HUES64 (cell line): Measurements from ENCODE around the gene RARS2.

ENCODE experiments used
- H3K27ac ChIP-seq: 2 replicates; pipeline ENCODE4 v1.7.0; 2013; ENCODE audit warnings: low read depth, low read length, inconsistent platforms
- H3K27me3 ChIP-seq: 2 replicates; pipeline ENCODE4 v1.6.1; 2013; ENCODE audit warnings: mild to moderate bottlenecking, low read length; ENCODE audit not compliant: insufficient read depth
- H3K36me3 ChIP-seq: 2 replicates; pipeline ENCODE4 v1.6.1; 2013; ENCODE audit warnings: mild to moderate bottlenecking, low read length; ENCODE audit not compliant: insufficient read depth
- H3K4me1 ChIP-seq: 2 replicates; pipeline ENCODE4 v1.6.1; 2013; ENCODE audit warnings: mild to moderate bottlenecking, low read length, moderate library complexity; ENCODE audit not compliant: insufficient read depth
- H3K4me3 ChIP-seq: 2 replicates; pipeline ENCODE4 v1.5.1; 2013; ENCODE audit warnings: mild to moderate bottlenecking, low read length, moderate library complexity
- H3K9ac ChIP-seq: 2 replicates; pipeline ENCODE4 v1.6.1; 2013; ENCODE audit warnings: mild to moderate bottlenecking, low read depth, low read length
- H3K9me3 ChIP-seq: 2 replicates; pipeline ENCODE4 v1.6.1; 2013; ENCODE audit warnings: low read depth, low read length; ENCODE audit not compliant: insufficient read depth
- WGBS: fragments of 150-250, 120-280 bp; methylation state at CpG from one replicate; pipeline ENCODE4 v1.1.7; 2013; ENCODE audit warnings: missing lambda C conversion rate; 5-methylcytosine and 5-hydroxymethylcytosine counted together

The RARS2 gene

GRCh38 chr6:87573307-87574024 lies 16.3 kb downstream of the RARS2 start:
- no peak overlapping the region for H3K9ac ChIP-seq
- peaks cover 6% of the 10 kb centered on the region for H3K4me1 ChIP-seq
- H3K4me3 ChIP-seq = no peak overlapping the region
- WGBS = 91% methylated on average over 3 of the region's 5 CpGs
- H3K9me3 ChIP-seq = no peaks in the 10 kb centered on the region
- no peaks in the 10 kb centered on the region for H3K27me3 ChIP-seq
- H3K27ac ChIP-seq = no peak overlapping the region
- peaks cover 20% of the 10 kb centered on the region for H3K36me3 ChIP-seq

- H3K9ac ChIP-seq = no peak overlapping the region
- peaks cover 6% of the 10 kb centered on the region for H3K4me1 ChIP-seq
- 92% methylated on average over 3 of the region's 3 CpGs for WGBS
- no peak overlapping the region for H3K27ac ChIP-seq
- H3K4me3 ChIP-seq = no peak overlapping the region
- H3K27me3 ChIP-seq = no peaks in the 10 kb centered on the region
- H3K36me3 ChIP-seq = peaks cover 26% of the 10 kb centered on the region
- H3K9me3 ChIP-seq = no peaks in the 10 kb centered on the region
Observed at GRCh38 chr6:87572883-87573282, 16.9 kb downstream of the RARS2 start.

GRCh38 chr6:87572021-87572420 lies 17.8 kb downstream of the RARS2 start:
- Histone ChIP-seq H3K9me3 (no peaks in the 10 kb centered on the region), H3K9ac (no peak overlapping the region), H3K27ac (no peak overlapping the region), H3K4me3 (no peak overlapping the region), H3K4me1 (peaks cover 6% of the 10 kb centered on the region), H3K36me3 (peaks cover 25% of the 10 kb centered on the region), H3K27me3 (no peaks in the 10 kb centered on the region)
- 100% methylated on average over 1 of the region's 4 CpGs for WGBS

GRCh38 chr6:87561017-87561416 lies 28.8 kb downstream of the RARS2 start:
- Histone ChIP-seq H3K4me1 (0 out of 2 replicates have a peak, but pooled peaks cover 2% of the 10 kb centered on the region), H3K9me3 (no peaks in the 10 kb centered on the region), H3K27me3 (no peaks in the 10 kb centered on the region), H3K27ac (no peak overlapping the region), H3K4me3 (no peak overlapping the region), H3K36me3 (peaks cover 79% of the 10 kb centered on the region), H3K9ac (no peak overlapping the region)
- WGBS = no CpG with 5 or more reads among the region's 1 CpG

GRCh38 chr6:87558446-87558845 lies 31.3 kb downstream of the RARS2 start:
- Histone ChIP-seq H3K4me3 (no peak overlapping the region), H3K9ac (no peak overlapping the region), H3K27ac (no peak overlapping the region), H3K27me3 (no peaks in the 10 kb centered on the region), H3K36me3 (peaks cover 85% of the 10 kb centered on the region), H3K9me3 (no peaks in the 10 kb centered on the region), H3K4me1 (0 out of 2 replicates have a peak, but pooled peaks cover 2% of the 10 kb centered on the region)

- Histone ChIP-seq H3K9me3 (no peaks in the 10 kb centered on the region), H3K4me1 (no peaks in the 10 kb centered on the region), H3K9ac (no peak overlapping the region), H3K4me3 (no peak overlapping the region), H3K27ac (no peak overlapping the region), H3K27me3 (no peaks in the 10 kb centered on the region), H3K36me3 (peaks cover 82% of the 10 kb centered on the region)
Observed at GRCh38 chr6:87555506-87555905, 34.3 kb downstream of the RARS2 start.

GRCh38 chr6:87553159-87553765 lies 36.5 kb downstream of the RARS2 start:
- Histone ChIP-seq H3K9me3 (no peaks in the 10 kb centered on the region), H3K9ac (no peak overlapping the region), H3K4me3 (no peak overlapping the region), H3K4me1 (no peaks in the 10 kb centered on the region), H3K27ac (no peak overlapping the region), H3K36me3 (peaks cover 82% of the 10 kb centered on the region), H3K27me3 (no peaks in the 10 kb centered on the region)
- 92% methylated on average over 4 of the region's 4 CpGs for WGBS

GRCh38 chr6:87551799-87552198 lies 38.0 kb downstream of the RARS2 start:
- H3K36me3 ChIP-seq = peaks cover 87% of the 10 kb centered on the region
- H3K27ac ChIP-seq = no peak overlapping the region
- 92% methylated on average over 2 of the region's 2 CpGs for WGBS

GRCh38 chr6:87544474-87544735 lies 45.4 kb downstream of the RARS2 start:
- no peak overlapping the region for H3K27ac ChIP-seq
- no peak overlapping the region for H3K9ac ChIP-seq
- H3K4me1 ChIP-seq = no peaks in the 10 kb centered on the region
- H3K27me3 ChIP-seq = no peaks in the 10 kb centered on the region
- peaks cover 18% of the 10 kb centered on the region for H3K9me3 ChIP-seq
- H3K36me3 ChIP-seq = peaks cover 96% of the 10 kb centered on the region
- no peak overlapping the region for H3K4me3 ChIP-seq
- no CpG with 5 or more reads among the region's 1 CpG for WGBS

More at GRCh38 chr6:87551799-87552198, 38.0 kb downstream of the RARS2 start:
- H3K27me3 ChIP-seq = no peaks in the 10 kb centered on the region
- H3K9me3 ChIP-seq = no peaks in the 10 kb centered on the region
- no peaks in the 10 kb centered on the region for H3K4me1 ChIP-seq
- no peak overlapping the region for H3K4me3 ChIP-seq
- H3K9ac ChIP-seq = no peak overlapping the region

GRCh38 chr6:87543696-87544473 lies 45.9 kb downstream of the RARS2 start:
- Histone ChIP-seq H3K9ac (no peak overlapping the region), H3K27me3 (no peaks in the 10 kb centered on the region), H3K27ac (no peak overlapping the region), H3K9me3 (peaks cover 23% of the 10 kb centered on the region), H3K4me1 (no peaks in the 10 kb centered on the region), H3K4me3 (no peak overlapping the region), H3K36me3 (peaks cover 97% of the 10 kb centered on the region)
- WGBS = 92% methylated on average over 4 of the region's 4 CpGs

GRCh38 chr6:87541744-87542143 lies 48.0 kb downstream of the RARS2 start:
- Histone ChIP-seq H3K9me3 (peaks cover 23% of the 10 kb centered on the region), H3K4me1 (no peaks in the 10 kb centered on the region), H3K9ac (no peak overlapping the region), H3K27ac (no peak overlapping the region), H3K36me3 (peaks cover 93% of the 10 kb centered on the region), H3K4me3 (no peak overlapping the region), H3K27me3 (no peaks in the 10 kb centered on the region)
- WGBS = 94% methylated on average over 2 of the region's 2 CpGs
